ENCODE measurements around the gene LY6G6C.

- TF ChIP-seq CTCF (conservative IDR thresholded peaks at IDR 0.05 in 1 of 2, IDR thresholded peaks at IDR 0.05 in 1 of 2; ENCODE audit: extremely low read depth in 1 of 2, insufficient read depth in 1 of 2, low read depth in 1 of 2, low read length in 2 of 2) (no peak), EZH2 (IDR thresholded peaks at IDR 0.05; ENCODE audit: borderline replicate concordance, low read length) (no peak)
Observed at GRCh38 chr6:31702405-31702818, 19.1 kb downstream of the LY6G6C start.
